Left ventricle myocardium inferior (tissue), 1 donor: Measurements from ENCODE around the gene GMEB1. TPM values are rescaled to one million over a fixed set of nuclear protein-coding genes. Genes with fewer than 3 reads are reported as not detected.
A peak's percentile ranks its signal among the peaks of the same experiment; 100 is the strongest.

Experiments used
- DNase-seq: peaks from one replicate; pipeline ENCODE4 v3.0.0-alpha.2; 2020
- H3K27ac ChIP-seq: fragments of 200-600 bp; replicated peaks from 2 replicates; pipeline ENCODE4 v1.8.0; 2021
- H3K27me3 ChIP-seq: fragments of 200-600 bp; 2 replicates; pipeline ENCODE4 v1.8.0; 2021; ENCODE audit warnings: low read depth
- H3K36me3 ChIP-seq: fragments of 200-600 bp; 2 replicates; pipeline ENCODE4 v1.8.0; 2021
- H3K4me1 ChIP-seq: fragments of 200-600 bp; 2 replicates; pipeline ENCODE4 v1.8.0; 2021
- H3K4me3 ChIP-seq: fragments of 200-600 bp; 2 replicates; pipeline ENCODE4 v1.8.0; 2021; ENCODE audit warnings: mild to moderate bottlenecking, moderate library complexity
- H3K9me3 ChIP-seq: fragments of 200-600 bp; replicated peaks from 2 replicates; pipeline ENCODE4 v1.8.0; 2021
- intact Hi-C: fragments of 100-400 bp; cut with micrococcal nuclease; formaldehyde crosslinking; loops from one replicate; pipeline ENCODE4 v1.11.0; 2022
- long read RNA-seq: library from polyadenylated mRNA; unstranded; transcript quantifications from one replicate; pipeline ENCODE4 v2.0.0, GENCODE V29; 2021
- total RNA-seq: library from RNA; stranded (reverse); fragmentation: NEBNext Ultra II Directional; extraction: Animal tissue kit (Norgen Biotek cat#: 25700); gene quantifications from one replicate; pipeline ENCODE4 v1.2.1, GENCODE V29; 2021
- TF ChIP-seq, protein P1 (sequence below): fragments of 200-600 bp; IDR thresholded peaks from 2 replicates; pipeline ENCODE4 v1.8.0; 2021; ENCODE audit warnings: antibody characterized with exemption, mild to moderate bottlenecking, borderline replicate concordance
- donor health status: DM: no; HTN: yes; CAD: no; lungs with severe emphysema.

The GMEB1 gene, protein sequence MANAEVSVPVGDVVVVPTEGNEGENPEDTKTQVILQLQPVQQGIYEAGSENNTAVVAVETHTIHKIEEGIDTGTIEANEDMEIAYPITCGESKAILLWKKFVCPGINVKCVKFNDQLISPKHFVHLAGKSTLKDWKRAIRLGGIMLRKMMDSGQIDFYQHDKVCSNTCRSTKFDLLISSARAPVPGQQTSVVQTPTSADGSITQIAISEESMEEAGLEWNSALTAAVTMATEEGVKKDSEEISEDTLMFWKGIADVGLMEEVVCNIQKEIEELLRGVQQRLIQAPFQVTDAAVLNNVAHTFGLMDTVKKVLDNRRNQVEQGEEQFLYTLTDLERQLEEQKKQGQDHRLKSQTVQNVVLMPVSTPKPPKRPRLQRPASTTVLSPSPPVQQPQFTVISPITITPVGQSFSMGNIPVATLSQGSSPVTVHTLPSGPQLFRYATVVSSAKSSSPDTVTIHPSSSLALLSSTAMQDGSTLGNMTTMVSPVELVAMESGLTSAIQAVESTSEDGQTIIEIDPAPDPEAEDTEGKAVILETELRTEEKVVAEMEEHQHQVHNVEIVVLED
- total RNA-seq, result 6.2 TPM
- long read RNA-seq, partial matches to known transcripts, result 1 of 1 reads
- long read RNA-seq, other reads (novel, unspliced or antisense), result 0 of 1 reads

DNA sequence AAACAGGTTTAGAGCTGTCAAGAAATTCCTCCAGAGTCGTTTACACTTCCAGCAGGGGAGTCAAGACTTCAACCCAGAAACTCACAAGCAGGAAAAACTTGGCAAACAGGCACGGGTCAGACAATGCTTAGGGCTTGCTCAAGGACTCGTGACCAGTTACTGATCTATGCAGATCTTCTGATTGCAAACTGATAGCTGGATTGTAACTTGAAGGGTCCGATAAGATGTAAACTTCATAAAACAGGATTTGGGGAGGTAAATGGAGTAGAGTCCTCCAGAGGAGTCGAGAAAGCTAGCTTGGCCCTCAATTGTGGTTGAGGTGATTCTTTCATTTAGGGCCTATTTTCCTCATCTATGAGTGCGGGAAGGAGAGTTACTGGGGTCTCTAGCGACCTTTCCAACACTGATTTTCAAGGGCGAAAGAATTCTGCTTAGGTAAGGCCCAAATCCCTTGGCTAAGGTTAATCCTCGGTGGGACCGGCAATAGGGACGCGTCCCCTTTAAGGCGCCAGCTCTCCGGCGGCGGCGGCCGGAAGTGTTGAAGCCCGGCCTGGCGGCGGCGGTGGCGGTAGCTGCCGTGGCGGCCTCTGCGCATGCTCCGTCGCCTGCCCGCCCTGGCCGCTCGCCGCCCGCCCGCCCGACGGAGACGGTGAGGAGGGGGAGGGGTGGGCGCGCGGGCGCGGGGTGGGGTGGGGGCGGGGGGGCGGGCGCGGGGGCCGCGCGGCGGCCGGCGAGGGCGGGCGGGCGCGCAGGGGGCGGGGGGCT is at the start of gene GMEB1:
Gene GMEB1, plus strand, starts transcription at position 594 of the 765 bp plus-strand sequence. CDS start 14,829 bp downstream, outside the sequence.
- peak; percentile 87 for DNase-seq
- intact Hi-C loops, result no loop called here
- peak within 1 kb of the TSS; percentile 99 for H3K4me3 ChIP-seq
- TF ChIP-seq, protein P1, sequence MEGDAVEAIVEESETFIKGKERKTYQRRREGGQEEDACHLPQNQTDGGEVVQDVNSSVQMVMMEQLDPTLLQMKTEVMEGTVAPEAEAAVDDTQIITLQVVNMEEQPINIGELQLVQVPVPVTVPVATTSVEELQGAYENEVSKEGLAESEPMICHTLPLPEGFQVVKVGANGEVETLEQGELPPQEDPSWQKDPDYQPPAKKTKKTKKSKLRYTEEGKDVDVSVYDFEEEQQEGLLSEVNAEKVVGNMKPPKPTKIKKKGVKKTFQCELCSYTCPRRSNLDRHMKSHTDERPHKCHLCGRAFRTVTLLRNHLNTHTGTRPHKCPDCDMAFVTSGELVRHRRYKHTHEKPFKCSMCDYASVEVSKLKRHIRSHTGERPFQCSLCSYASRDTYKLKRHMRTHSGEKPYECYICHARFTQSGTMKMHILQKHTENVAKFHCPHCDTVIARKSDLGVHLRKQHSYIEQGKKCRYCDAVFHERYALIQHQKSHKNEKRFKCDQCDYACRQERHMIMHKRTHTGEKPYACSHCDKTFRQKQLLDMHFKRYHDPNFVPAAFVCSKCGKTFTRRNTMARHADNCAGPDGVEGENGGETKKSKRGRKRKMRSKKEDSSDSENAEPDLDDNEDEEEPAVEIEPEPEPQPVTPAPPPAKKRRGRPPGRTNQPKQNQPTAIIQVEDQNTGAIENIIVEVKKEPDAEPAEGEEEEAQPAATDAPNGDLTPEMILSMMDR, result no peak
- no peaks in the 10 kb centered on the region for H3K9me3 ChIP-seq
- H3K27ac ChIP-seq, result peak within 1 kb of the TSS; percentile 100
- H3K4me1 ChIP-seq, result peaks cover 24% of the 10 kb centered on the region
- H3K27me3 ChIP-seq, result no peaks in the 10 kb centered on the region
- H3K36me3 ChIP-seq, result no peaks in the 10 kb centered on the region

DNA sequence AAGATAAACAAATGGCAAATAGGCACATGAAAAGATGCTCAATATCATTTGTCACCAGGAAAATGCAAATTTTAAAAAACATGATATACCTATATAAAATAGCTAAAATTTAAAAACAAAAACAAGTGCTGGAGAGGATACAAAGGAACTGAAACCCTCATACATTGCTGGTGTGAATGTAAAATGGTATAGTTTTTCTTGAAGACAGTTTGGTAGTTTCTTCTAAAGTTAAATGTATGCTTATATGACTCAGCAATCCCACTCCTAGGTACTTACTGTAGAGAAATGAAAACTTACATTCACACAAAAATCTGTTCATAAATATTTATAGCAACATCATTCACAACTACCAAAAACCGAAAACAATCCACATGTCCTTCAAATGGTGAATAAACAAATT is 36.9 kb upstream of the GMEB1 start:
- intact Hi-C loops, result no loop called here
- H3K4me1 ChIP-seq, result no peaks in the 10 kb centered on the region
- no peak overlapping the region for H3K4me3 ChIP-seq
- DNase-seq, result no peak
- no peaks in the 10 kb centered on the region for H3K27me3 ChIP-seq
- TF ChIP-seq, protein P1, result no peak
- H3K36me3 ChIP-seq, result no peaks in the 10 kb centered on the region
- H3K9me3 ChIP-seq, result no peaks in the 10 kb centered on the region
- H3K27ac ChIP-seq, result no peak overlapping the region

DNA sequence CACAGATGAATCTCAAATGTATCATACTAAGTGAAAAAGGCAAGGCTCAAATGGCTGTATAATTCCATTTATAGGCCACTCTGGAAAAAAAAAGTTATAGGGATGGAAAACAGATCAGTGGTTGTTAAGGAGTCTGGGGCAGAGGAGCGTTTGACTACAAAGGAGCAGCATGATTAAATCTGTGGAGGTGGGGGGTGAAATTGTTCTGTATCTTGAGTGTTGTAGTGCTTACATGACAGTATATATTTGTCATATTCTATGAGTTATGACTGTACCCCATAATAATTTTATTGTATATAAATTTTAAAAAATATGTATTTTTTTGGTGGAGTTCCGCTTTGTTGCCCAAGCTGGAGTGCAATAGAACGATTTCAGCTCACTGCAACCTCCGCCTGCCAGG is 36.0 kb upstream of the GMEB1 start:
- Histone ChIP-seq H3K4me1 (no peaks in the 10 kb centered on the region), H3K4me3 (no peak overlapping the region), H3K36me3 (no peaks in the 10 kb centered on the region), H3K9me3 (no peaks in the 10 kb centered on the region), H3K27me3 (no peaks in the 10 kb centered on the region), H3K27ac (no peak overlapping the region)
- intact Hi-C loops, result no loop called here
- no peak for DNase-seq
- TF ChIP-seq, protein P1, result no peak

DNA sequence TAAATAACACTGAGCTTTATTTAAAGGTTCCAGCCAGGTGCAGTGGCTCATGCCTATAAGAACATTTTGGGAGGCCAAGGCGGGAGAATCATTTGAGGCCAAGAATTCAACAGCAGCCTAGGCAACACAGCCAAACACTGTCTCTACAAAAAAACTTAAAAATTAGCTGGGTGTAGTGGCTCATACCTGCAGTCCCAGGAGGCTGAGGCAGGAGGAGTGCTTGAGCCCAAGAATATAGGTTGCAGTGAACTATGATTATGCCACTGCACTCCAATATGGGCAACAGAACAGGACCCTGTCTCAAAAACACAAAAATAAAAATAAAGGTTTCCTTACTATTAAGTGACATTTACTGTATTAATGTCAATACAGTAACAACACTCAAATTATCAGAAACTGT is 27.8 kb upstream of the GMEB1 start:
- Histone ChIP-seq H3K27ac (no peak overlapping the region), H3K27me3 (no peaks in the 10 kb centered on the region), H3K4me1 (peaks cover 53% of the 10 kb centered on the region), H3K36me3 (no peaks in the 10 kb centered on the region), H3K4me3 (no peak overlapping the region), H3K9me3 (no peaks in the 10 kb centered on the region)
- intact Hi-C loops, result no loop called here
- DNase-seq, result no peak
- TF ChIP-seq, protein P1, result no peak

DNA sequence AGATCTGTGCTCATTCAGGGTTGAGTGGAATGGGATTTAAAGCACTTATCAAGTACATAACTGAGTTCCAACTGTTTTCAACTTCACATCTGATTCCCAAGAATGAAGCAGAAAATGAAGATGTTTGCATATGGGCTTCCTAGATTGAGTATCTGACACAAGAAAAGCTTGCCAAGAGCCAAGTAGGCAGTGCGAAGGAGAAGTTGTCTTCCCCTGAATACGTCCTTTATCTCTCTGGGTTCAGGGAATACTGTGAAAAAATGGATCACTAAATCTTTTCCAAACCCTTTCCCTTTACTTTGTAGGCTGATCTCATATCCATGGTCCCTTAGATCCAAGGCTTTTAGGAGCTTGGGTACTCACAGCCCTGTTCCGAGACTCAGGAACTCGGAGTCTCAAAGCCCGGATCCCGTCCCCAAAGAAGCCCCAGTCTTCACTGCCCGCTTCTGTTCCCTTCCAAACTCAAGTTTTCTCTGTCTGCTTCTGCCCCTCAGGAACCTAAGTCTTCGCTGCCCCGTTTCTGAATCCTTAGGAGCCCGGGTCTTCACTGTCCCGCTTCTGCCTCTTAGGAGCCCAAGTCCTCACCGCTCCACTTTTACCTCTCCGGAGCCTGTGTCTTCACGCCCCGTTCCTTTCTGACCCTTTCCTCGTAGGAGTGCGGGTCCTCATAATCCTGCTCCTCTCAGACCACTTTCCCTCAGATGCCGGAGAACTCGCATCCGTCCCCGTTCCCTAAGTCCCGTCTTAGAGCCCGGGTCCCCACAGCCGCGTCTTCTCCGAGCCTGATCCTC is 26.3 kb upstream of the GMEB1 start:
- Histone ChIP-seq H3K27me3 (no peaks in the 10 kb centered on the region), H3K4me1 (peaks cover 64% of the 10 kb centered on the region), H3K4me3 (peak overlapping the region; percentile 87), H3K36me3 (no peaks in the 10 kb centered on the region), H3K9me3 (no peaks in the 10 kb centered on the region), H3K27ac (peak overlapping the region; percentile 93)
- TF ChIP-seq, protein P1, result no peak
- no peak for DNase-seq
- intact Hi-C loops, result no loop called here
